ENCODE data around the gene NRP1. TPM values are rescaled to one million over a fixed set of nuclear protein-coding genes. Genes with fewer than 3 reads are reported as not detected.
A peak's percentile ranks its signal among the peaks of the same experiment; 100 is the strongest.

Gene NRP1
- total RNA-seq, 1 experiment from 2014 or later: 0.71 TPM

- Histone ChIP-seq H4K20me1 (ENCODE audit: insufficient read depth, low read depth, low read length) (no peaks in the 10 kb centered on the region), H3K27me3 (ENCODE audit: low read length) (no peaks in the 10 kb centered on the region), H3K79me2 (ENCODE audit: low read length) (no peaks in the 10 kb centered on the region), H2AFZ (ENCODE audit: low read length) (no peak overlapping the region), H3K9me3 (ENCODE audit: low read length) (no peaks in the 10 kb centered on the region), H3K9ac (ENCODE audit: low read length) (no peak overlapping the region), H3K4me1 (ENCODE audit: low read length) (peaks cover 5% of the 10 kb centered on the region), H3K4me2 (ENCODE audit: low read depth, low read length, poor library complexity, severe bottlenecking) (no peak overlapping the region), H3K36me3 (ENCODE audit: insufficient read depth, low read length) (no peaks in the 10 kb centered on the region), H3K9me2 (replicated peaks; ENCODE audit: insufficient read depth, low read length) (no peaks in the 10 kb centered on the region), H3K4me3 (ENCODE audit: low read length) (no peak overlapping the region), H3K27ac (ENCODE audit: low read length) (no peak overlapping the region)
- DNase-seq: no peak
Measured at GRCh38 chr10:33164060-33164709, 170.3 kb downstream of the NRP1 start.

GRCh38 chr10:33162248-33162575 lies 172.3 kb downstream of the NRP1 start:
- no peaks in the 10 kb centered on the region for H3K9me2 ChIP-seq (replicated peaks; ENCODE audit: insufficient read depth, low read length)
- H3K27me3 ChIP-seq (ENCODE audit: low read length): peaks cover 2% of the 10 kb centered on the region; the same call in 1 of the 2 replicates
- H4K20me1 ChIP-seq (ENCODE audit: insufficient read depth, low read depth, low read length): no peaks in the 10 kb centered on the region
- no peak overlapping the region for H3K27ac ChIP-seq (ENCODE audit: low read length)
- H3K36me3 ChIP-seq (ENCODE audit: insufficient read depth, low read length): no peaks in the 10 kb centered on the region
- H3K4me1 ChIP-seq (ENCODE audit: low read length): peaks cover 8% of the 10 kb centered on the region
- no peak overlapping the region for H3K9ac ChIP-seq (ENCODE audit: low read length)
- H3K9me3 ChIP-seq (ENCODE audit: low read length): no peaks in the 10 kb centered on the region
- no peak overlapping the region for H3K4me2 ChIP-seq (ENCODE audit: low read depth, low read length, poor library complexity, severe bottlenecking)
- no peak for DNase-seq
- H3K4me3 ChIP-seq (ENCODE audit: low read length): no peak overlapping the region
- H2AFZ ChIP-seq (ENCODE audit: low read length): no peak overlapping the region
- H3K79me2 ChIP-seq (ENCODE audit: low read length): no peaks in the 10 kb centered on the region

GRCh38 chr10:33161550-33162247 lies 172.8 kb downstream of the NRP1 start:
- no peaks in the 10 kb centered on the region for H4K20me1 ChIP-seq (ENCODE audit: insufficient read depth, low read depth, low read length)
- no peak for DNase-seq
- H3K9me2 ChIP-seq (replicated peaks; ENCODE audit: insufficient read depth, low read length): no peaks in the 10 kb centered on the region
- H3K4me2 ChIP-seq (ENCODE audit: low read depth, low read length, poor library complexity, severe bottlenecking): no peak overlapping the region
- H2AFZ ChIP-seq (ENCODE audit: low read length): no peak overlapping the region
- no peaks in the 10 kb centered on the region for H3K36me3 ChIP-seq (ENCODE audit: insufficient read depth, low read length)
- H3K9me3 ChIP-seq (ENCODE audit: low read length): no peaks in the 10 kb centered on the region
- peaks cover 2% of the 10 kb centered on the region; the same call in 1 of the 2 replicates for H3K27me3 ChIP-seq (ENCODE audit: low read length)
- no peak overlapping the region for H3K9ac ChIP-seq (ENCODE audit: low read length)
- H3K4me1 ChIP-seq (ENCODE audit: low read length): peaks cover 13% of the 10 kb centered on the region
- H3K4me3 ChIP-seq (ENCODE audit: low read length): no peak overlapping the region
- no peaks in the 10 kb centered on the region for H3K79me2 ChIP-seq (ENCODE audit: low read length)
- no peak overlapping the region for H3K27ac ChIP-seq (ENCODE audit: low read length)

- Histone ChIP-seq H3K27me3 (ENCODE audit: low read length) (peaks cover 2% of the 10 kb centered on the region; the same call in 1 of the 2 replicates), H3K9me2 (replicated peaks; ENCODE audit: insufficient read depth, low read length) (no peaks in the 10 kb centered on the region), H3K4me2 (ENCODE audit: low read depth, low read length, poor library complexity, severe bottlenecking) (no peak overlapping the region), H3K9me3 (ENCODE audit: low read length) (no peaks in the 10 kb centered on the region), H3K4me3 (ENCODE audit: low read length) (no peak overlapping the region), H2AFZ (ENCODE audit: low read length) (no peak overlapping the region), H3K79me2 (ENCODE audit: low read length) (no peaks in the 10 kb centered on the region), H3K4me1 (ENCODE audit: low read length) (peaks cover 21% of the 10 kb centered on the region), H3K27ac (ENCODE audit: low read length) (no peak overlapping the region), H3K36me3 (ENCODE audit: insufficient read depth, low read length) (no peaks in the 10 kb centered on the region), H3K9ac (ENCODE audit: low read length) (no peak overlapping the region), H4K20me1 (ENCODE audit: insufficient read depth, low read depth, low read length) (no peaks in the 10 kb centered on the region)
- DNase-seq: no peak
Measured at GRCh38 chr10:33160151-33160550, 174.3 kb downstream of the NRP1 start.

- H3K9me2 ChIP-seq (replicated peaks; ENCODE audit: insufficient read depth, low read length): no peaks in the 10 kb centered on the region
- H3K79me2 ChIP-seq (ENCODE audit: low read length): no peaks in the 10 kb centered on the region
- peak; percentile 62 for DNase-seq
- H3K9ac ChIP-seq (ENCODE audit: low read length): no peak overlapping the region
- peaks cover 2% of the 10 kb centered on the region; the same call in 1 of the 2 replicates for H3K27me3 ChIP-seq (ENCODE audit: low read length)
- H3K4me3 ChIP-seq (ENCODE audit: low read length): no peak overlapping the region
- H3K4me2 ChIP-seq (ENCODE audit: low read depth, low read length, poor library complexity, severe bottlenecking): peak overlapping the region; percentile 8
- no peak overlapping the region for H3K27ac ChIP-seq (ENCODE audit: low read length)
- peaks cover 47% of the 10 kb centered on the region for H3K4me1 ChIP-seq (ENCODE audit: low read length)
- no peaks in the 10 kb centered on the region for H4K20me1 ChIP-seq (ENCODE audit: insufficient read depth, low read depth, low read length)
- H3K9me3 ChIP-seq (ENCODE audit: low read length): no peaks in the 10 kb centered on the region
- no peaks in the 10 kb centered on the region for H3K36me3 ChIP-seq (ENCODE audit: insufficient read depth, low read length)
- no peak overlapping the region for H2AFZ ChIP-seq (ENCODE audit: low read length)
Measured at GRCh38 chr10:33157103-33157502, 177.4 kb downstream of the NRP1 start.

GRCh38 chr10:33155720-33156638 lies 178.5 kb downstream of the NRP1 start:
- no peaks in the 10 kb centered on the region for H3K9me2 ChIP-seq (replicated peaks; ENCODE audit: insufficient read depth, low read length)
- no peaks in the 10 kb centered on the region for H4K20me1 ChIP-seq (ENCODE audit: insufficient read depth, low read depth, low read length)
- no peaks in the 10 kb centered on the region for H3K36me3 ChIP-seq (ENCODE audit: insufficient read depth, low read length)
- H3K79me2 ChIP-seq (ENCODE audit: low read length): no peaks in the 10 kb centered on the region
- H3K9me3 ChIP-seq (ENCODE audit: low read length): no peaks in the 10 kb centered on the region
- H3K4me3 ChIP-seq (ENCODE audit: low read length): no peak overlapping the region
- H3K27ac ChIP-seq (ENCODE audit: low read length): no peak overlapping the region
- H2AFZ ChIP-seq (ENCODE audit: low read length): no peak overlapping the region
- DNase-seq: peak; percentile 84
- H3K9ac ChIP-seq (ENCODE audit: low read length): no peak overlapping the region
- H3K4me2 ChIP-seq (ENCODE audit: low read depth, low read length, poor library complexity, severe bottlenecking): no peak overlapping the region
- H3K27me3 ChIP-seq (ENCODE audit: low read length): peaks cover 2% of the 10 kb centered on the region; the same call in 1 of the 2 replicates
- peaks cover 44% of the 10 kb centered on the region for H3K4me1 ChIP-seq (ENCODE audit: low read length)

GRCh38 chr10:33154590-33154989 lies 179.9 kb downstream of the NRP1 start:
- Histone ChIP-seq H4K20me1 (ENCODE audit: insufficient read depth, low read depth, low read length) (no peaks in the 10 kb centered on the region), H3K27ac (ENCODE audit: low read length) (no peak overlapping the region), H3K79me2 (ENCODE audit: low read length) (no peaks in the 10 kb centered on the region), H3K9ac (ENCODE audit: low read length) (no peak overlapping the region), H3K4me1 (ENCODE audit: low read length) (peaks cover 41% of the 10 kb centered on the region), H3K27me3 (ENCODE audit: low read length) (peaks cover 2% of the 10 kb centered on the region; the same call in 1 of the 2 replicates), H3K9me2 (replicated peaks; ENCODE audit: insufficient read depth, low read length) (no peaks in the 10 kb centered on the region), H3K4me2 (ENCODE audit: low read depth, low read length, poor library complexity, severe bottlenecking) (peak overlapping the region; percentile 72), H3K9me3 (ENCODE audit: low read length) (no peaks in the 10 kb centered on the region), H3K36me3 (ENCODE audit: insufficient read depth, low read length) (no peaks in the 10 kb centered on the region), H3K4me3 (ENCODE audit: low read length) (no peak overlapping the region), H2AFZ (ENCODE audit: low read length) (no peak overlapping the region)
- no peak for DNase-seq

GRCh38 chr10:33153968-33154327 lies 180.5 kb downstream of the NRP1 start:
- Histone ChIP-seq H3K27ac (ENCODE audit: low read length) (peak overlapping the region; percentile 31; the same call in 1 of the 2 replicates), H3K36me3 (ENCODE audit: insufficient read depth, low read length) (no peaks in the 10 kb centered on the region), H3K79me2 (ENCODE audit: low read length) (no peaks in the 10 kb centered on the region), H3K4me3 (ENCODE audit: low read length) (peak overlapping the region; percentile 50), H3K9me2 (replicated peaks; ENCODE audit: insufficient read depth, low read length) (no peaks in the 10 kb centered on the region), H2AFZ (ENCODE audit: low read length) (peak overlapping the region; percentile 91), H3K27me3 (ENCODE audit: low read length) (peaks cover 2% of the 10 kb centered on the region; the same call in 1 of the 2 replicates), H3K9ac (ENCODE audit: low read length) (peak overlapping the region; percentile 48), H4K20me1 (ENCODE audit: insufficient read depth, low read depth, low read length) (no peaks in the 10 kb centered on the region), H3K9me3 (ENCODE audit: low read length) (no peaks in the 10 kb centered on the region), H3K4me1 (ENCODE audit: low read length) (peaks cover 41% of the 10 kb centered on the region), H3K4me2 (ENCODE audit: low read depth, low read length, poor library complexity, severe bottlenecking) (peak overlapping the region; percentile 72)
- no peak for DNase-seq

All from Karpas-422 (cell line).